Caco-2 (cell line): ENCODE measurements around the gene DNAH1. TPM values are rescaled to one million over a fixed set of nuclear protein-coding genes. Genes with fewer than 3 reads are reported as not detected.

Source experiments
- BruUV-seq: library from RNA; stranded (reverse); fragments of 400-500 nt; replicated peaks from 2 replicates; lab custom pipeline; 2021; lab: Mats Ljungman, UMichigan
- CTCF ChIA-PET: fragments of 300-600 bp; sonication (Branson Sonifier 250); formaldehyde crosslinking; loops from one replicate; lab custom pipeline; 2022; ENCODE audit warnings: antibody characterized with exemption; lab: Charles Lee
- POLR2A ChIA-PET: fragments of 300-600 bp; sonication (Branson Sonifier 250); formaldehyde crosslinking; loops from one replicate; lab custom pipeline; 2022; ENCODE audit warnings: antibody characterized with exemption; lab: Charles Lee
- DNase-seq, 2 experiments: peaks; one replicate each; pipeline versions ENCODE4 v3.0.0 to v3.0.0-alpha.2; 2020 to 2022
- H3K27me3 ChIP-seq: replicated peaks from 2 replicates; pipeline ENCODE4 v1.6.0; 2011; ENCODE audit warnings: low read length; ENCODE audit not compliant: control insufficient read depth, insufficient read depth
- H3K36me3 ChIP-seq: 2 replicates; pipeline ENCODE4 v1.5.1; 2011; ENCODE audit warnings: low read length; ENCODE audit not compliant: control insufficient read depth, insufficient read depth
- H3K4me1 ChIP-seq: fragments of 250-450 bp; sonication (Bioruptor Pico); 2 replicates; pipeline ENCODE4 v1.5.1; 2020; ENCODE audit warnings: mild to moderate bottlenecking
- H3K4me3 ChIP-seq: 2 replicates; pipeline ENCODE4 v1.5.1; 2011; ENCODE audit warnings: low read depth, mild to moderate bottlenecking, control low read depth, low read length
- H3K9me3 ChIP-seq: fragments of 250-450 bp; sonication (Bioruptor Pico); 2 replicates; pipeline ENCODE4 v1.5.1; 2020; ENCODE audit warnings: mild to moderate bottlenecking, moderate library complexity
- H3K27ac Mint-ChIP-seq: one replicate; pipeline ENCODE4 v1.8.0; 2022; ENCODE audit warnings: mixed read lengths; ENCODE audit not compliant: unreplicated experiment
- H3K27me3 Mint-ChIP-seq: one replicate; pipeline ENCODE4 v1.8.0; 2022; ENCODE audit warnings: mixed read lengths; ENCODE audit not compliant: insufficient read depth, unreplicated experiment
- H3K36me3 Mint-ChIP-seq: one replicate; pipeline ENCODE4 v1.8.0; 2022; ENCODE audit warnings: mild to moderate bottlenecking, mixed read lengths; ENCODE audit not compliant: insufficient read depth, unreplicated experiment
- H3K4me1 Mint-ChIP-seq: one replicate; pipeline ENCODE4 v1.8.0; 2022; ENCODE audit warnings: low read depth, mixed read lengths; ENCODE audit not compliant: unreplicated experiment
- H3K4me3 Mint-ChIP-seq: one replicate; pipeline ENCODE4 v1.8.0; 2022; ENCODE audit warnings: mild to moderate bottlenecking, moderate library complexity, mixed read lengths; ENCODE audit not compliant: unreplicated experiment
- H3K9me3 Mint-ChIP-seq: one replicate; pipeline ENCODE4 v1.8.0; 2022; ENCODE audit warnings: mixed read lengths; ENCODE audit not compliant: unreplicated experiment
- CTCF ChIP-seq, 2 experiments: fragments of 200-600 bp in 1 of 2; IDR thresholded peaks; 1 replicate in 1 of 2; 2 replicates in 1 of 2; pipeline versions ENCODE4 v1.5.1 to v1.8.0; 2011 to 2022; ENCODE audit warnings: antibody characterized with exemption in 1 of 2, control low read depth in 1 of 2, inconsistent platforms in 1 of 2, low read depth in 1 of 2, low read length in 1 of 2, mild to moderate bottlenecking in 1 of 2, moderate library complexity in 1 of 2; ENCODE audit not compliant: insufficient read depth in 1 of 2, severe bottlenecking in 1 of 2, unreplicated experiment in 1 of 2
- intact Hi-C: fragments of 100-400 bp; cut with micrococcal nuclease; formaldehyde crosslinking; loops from one replicate; pipeline ENCODE4 v1.10.0; 2022; ENCODE audit not compliant: unreplicated experiment
- total RNA-seq: library from RNA; stranded (reverse); gene quantifications from 2 replicates; pipeline ENCODE4 v1.2.3, GENCODE V29; 2022

The DNAH1 gene
- total RNA-seq, 1 experiment from 2014 or later, result 4.1 TPM

GRCh38 chr3:52443268-52443610 is 127.1 kb downstream of the DNAH1 start:
- Mint-ChIP-seq H3K27ac (no peak overlapping the region), H3K9me3 (no peaks in the 10 kb centered on the region), H3K4me3 (no peak overlapping the region), H3K27me3 (no peaks in the 10 kb centered on the region), H3K36me3 (peaks cover 6% of the 10 kb centered on the region), H3K4me1 (no peaks in the 10 kb centered on the region)
- no TSS peak for BruUV-seq
- ChIA-PET POLR2A (no interaction called here), CTCF (no interaction called here)
- H3K4me1 ChIP-seq, result no peaks in the 10 kb centered on the region
- no peak for TF ChIP-seq CTCF (IDR thresholded peaks at IDR 0.05; ENCODE audit: insufficient read depth in 1 of 2, low read depth in 1 of 2, low read length in 1 of 2, severe bottlenecking in 1 of 2, unreplicated experiment in 1 of 2)
- H3K9me3 ChIP-seq, result no peaks in the 10 kb centered on the region
- no peaks in the 10 kb centered on the region for H3K27me3 ChIP-seq
- intact Hi-C loops, result no loop called here
- H3K4me3 ChIP-seq, result no peak overlapping the region
- no peaks in the 10 kb centered on the region for H3K36me3 ChIP-seq
- no peak for DNase-seq

GRCh38 chr3:52443791-52444687 is 127.9 kb downstream of the DNAH1 start:
- Mint-ChIP-seq H3K36me3 (peaks cover 6% of the 10 kb centered on the region), H3K27me3 (no peaks in the 10 kb centered on the region), H3K27ac (no peak overlapping the region), H3K4me3 (no peak overlapping the region), H3K4me1 (peaks cover 6% of the 10 kb centered on the region), H3K9me3 (no peaks in the 10 kb centered on the region)
- no TSS peak for BruUV-seq
- Histone ChIP-seq H3K4me1 (peaks cover under 1% of the 10 kb centered on the region), H3K27me3 (no peaks in the 10 kb centered on the region), H3K9me3 (no peaks in the 10 kb centered on the region), H3K4me3 (no peak overlapping the region), H3K36me3 (no peaks in the 10 kb centered on the region)
- intact Hi-C loops, result no loop called here
- no peak for TF ChIP-seq CTCF (IDR thresholded peaks at IDR 0.05; ENCODE audit: insufficient read depth in 1 of 2, low read depth in 1 of 2, low read length in 1 of 2, severe bottlenecking in 1 of 2, unreplicated experiment in 1 of 2)
- ChIA-PET POLR2A (no interaction called here), CTCF (no interaction called here)
- DNase-seq, result no peak

- Histone ChIP-seq H3K9me3 (no peaks in the 10 kb centered on the region), H3K27me3 (no peaks in the 10 kb centered on the region), H3K36me3 (no peaks in the 10 kb centered on the region), H3K4me3 (no peak within 1 kb of the TSS), H3K4me1 (peaks cover 11% of the 10 kb centered on the region)
- DNase-seq, result peak; percentile 57 to 66
- Mint-ChIP-seq H3K36me3 (peaks cover 6% of the 10 kb centered on the region), H3K9me3 (no peaks in the 10 kb centered on the region), H3K4me1 (peaks cover 7% of the 10 kb centered on the region), H3K27me3 (no peaks in the 10 kb centered on the region), H3K27ac (no peak within 1 kb of the TSS), H3K4me3 (no peak within 1 kb of the TSS)
- intact Hi-C loops, result no loop called here
- TF ChIP-seq CTCF (IDR thresholded peaks at IDR 0.05; ENCODE audit: insufficient read depth in 1 of 2, low read depth in 1 of 2, low read length in 1 of 2, severe bottlenecking in 1 of 2, unreplicated experiment in 1 of 2), result peak; percentile 17 to 26
- ChIA-PET CTCF (interaction anchor here (2.0 to 3.5 kb wide), 2 partner anchors 20 to 33 kb away, joined by 5 to 29 read pairs; no protein-coding TSS in a partner anchor), POLR2A (no interaction called here)
- no TSS peak for BruUV-seq
Observed at GRCh38 chr3:52444860-52445793, 129.0 kb downstream of the DNAH1 start, which contains the start of gene SEMA3G. TSS of gene SEMA3G (minus strand) at chr3:52445103. CDS start at chr3:52445027, 76 bp downstream.
